ENCODE measurements around the gene NFYA. TPM values are rescaled to one million over a fixed set of nuclear protein-coding genes. Genes with fewer than 3 reads are reported as not detected.

NFYA gene
- total RNA-seq, 1 experiment from 2014 or later = 31.9 TPM

DNA sequence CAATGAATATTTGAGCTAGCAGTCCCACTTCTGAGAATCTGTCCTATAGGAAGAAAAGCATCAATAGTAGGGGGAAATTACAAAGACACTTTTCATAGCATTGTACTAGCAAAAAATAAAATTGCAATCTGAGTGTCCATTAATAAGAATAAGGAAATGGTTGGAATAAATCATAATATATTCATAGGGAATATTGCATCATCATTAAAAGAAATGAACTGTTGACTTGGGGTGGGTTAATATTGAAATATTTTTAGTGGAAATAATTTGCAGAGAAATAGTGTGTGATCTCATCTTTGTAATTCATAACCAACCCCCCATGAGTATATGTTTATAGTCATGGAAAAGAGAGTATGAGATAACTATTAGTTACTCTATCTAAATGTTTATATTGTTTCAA is 12.4 kb downstream of the NFYA start:
- Histone ChIP-seq H3K9me3 (ENCODE audit: insufficient read depth, low read depth) (no peaks in the 10 kb centered on the region), H3K79me2 (ENCODE audit: low read depth) (peaks cover 10% of the 10 kb centered on the region; the same call in 1 of the 2 replicates), H3K9me2 (ENCODE audit: insufficient read depth) (no peaks in the 10 kb centered on the region), H3K4me1 (replicated peaks; ENCODE audit: insufficient read depth) (no peaks in the 10 kb centered on the region), H3K27ac (no peak overlapping the region), H3K27me3 (ENCODE audit: insufficient read depth, low read depth) (no peaks in the 10 kb centered on the region), H3K4me3 (no peak overlapping the region), H3F3A (ENCODE audit: insufficient read depth, low read depth) (peaks cover 30% of the 10 kb centered on the region), H2AFZ (no peak overlapping the region), H4K20me1 (ENCODE audit: insufficient read depth) (peaks cover 45% of the 10 kb centered on the region), H3K4me2 (no peak overlapping the region), H3K36me3 (ENCODE audit: low read depth) (peaks cover 50% of the 10 kb centered on the region)
- intact Hi-C loops (cut with micrococcal nuclease; ENCODE audit: unreplicated experiment) = no loop called here
- BruUV-seq (replicated peaks) = no TSS peak
- DNase-seq = no peak
- CTCF ChIA-PET = no interaction called here
- TF ChIP-seq, protein P1, sequence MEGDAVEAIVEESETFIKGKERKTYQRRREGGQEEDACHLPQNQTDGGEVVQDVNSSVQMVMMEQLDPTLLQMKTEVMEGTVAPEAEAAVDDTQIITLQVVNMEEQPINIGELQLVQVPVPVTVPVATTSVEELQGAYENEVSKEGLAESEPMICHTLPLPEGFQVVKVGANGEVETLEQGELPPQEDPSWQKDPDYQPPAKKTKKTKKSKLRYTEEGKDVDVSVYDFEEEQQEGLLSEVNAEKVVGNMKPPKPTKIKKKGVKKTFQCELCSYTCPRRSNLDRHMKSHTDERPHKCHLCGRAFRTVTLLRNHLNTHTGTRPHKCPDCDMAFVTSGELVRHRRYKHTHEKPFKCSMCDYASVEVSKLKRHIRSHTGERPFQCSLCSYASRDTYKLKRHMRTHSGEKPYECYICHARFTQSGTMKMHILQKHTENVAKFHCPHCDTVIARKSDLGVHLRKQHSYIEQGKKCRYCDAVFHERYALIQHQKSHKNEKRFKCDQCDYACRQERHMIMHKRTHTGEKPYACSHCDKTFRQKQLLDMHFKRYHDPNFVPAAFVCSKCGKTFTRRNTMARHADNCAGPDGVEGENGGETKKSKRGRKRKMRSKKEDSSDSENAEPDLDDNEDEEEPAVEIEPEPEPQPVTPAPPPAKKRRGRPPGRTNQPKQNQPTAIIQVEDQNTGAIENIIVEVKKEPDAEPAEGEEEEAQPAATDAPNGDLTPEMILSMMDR (conservative IDR thresholded peaks at IDR 0.05) = no peak
- no peak for TF ChIP-seq EZH2 (IDR thresholded peaks at IDR 0.05; ENCODE audit: low read depth)
- POLR2A ChIA-PET (ENCODE audit: unreplicated experiment) = no interaction called here

DNA sequence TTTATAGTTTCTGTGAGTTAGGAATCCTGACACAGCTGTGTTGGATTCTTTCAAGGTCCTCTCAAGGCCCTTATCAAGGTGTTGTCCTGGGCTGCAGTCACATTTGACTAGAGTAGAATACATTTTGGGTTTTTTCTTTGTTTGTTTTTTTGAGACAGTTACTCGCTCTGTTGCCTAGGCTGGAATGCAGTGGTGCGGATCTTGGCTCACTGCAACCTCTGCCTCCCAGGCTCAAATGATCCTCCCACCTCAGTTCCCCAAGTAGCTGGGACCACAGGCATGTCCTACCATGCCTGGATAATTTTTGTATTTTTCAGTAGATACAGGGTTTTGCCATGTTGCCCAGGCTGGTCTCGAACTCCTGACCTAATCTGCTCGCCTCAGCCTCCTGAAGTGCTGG is 15.7 kb downstream of the NFYA start:
- no TSS peak for BruUV-seq (replicated peaks)
- H3K27me3 ChIP-seq (ENCODE audit: insufficient read depth, low read depth) = no peaks in the 10 kb centered on the region
- ChIA-PET CTCF (interaction anchor here (0.6 kb wide), 1 partner anchor 215 kb away, joined by 12 read pairs; no protein-coding TSS in a partner anchor), POLR2A (ENCODE audit: unreplicated experiment) (no interaction called here)
- no peak overlapping the region for H2AFZ ChIP-seq
- H3K36me3 ChIP-seq (ENCODE audit: low read depth) = peaks cover 55% of the 10 kb centered on the region
- no peak overlapping the region for H3K27ac ChIP-seq
- TF ChIP-seq, protein P1 (conservative IDR thresholded peaks at IDR 0.05) = no peak
- no peak for TF ChIP-seq EZH2 (IDR thresholded peaks at IDR 0.05; ENCODE audit: low read depth)
- no peak overlapping the region for H3K4me3 ChIP-seq
- intact Hi-C loops (cut with micrococcal nuclease; ENCODE audit: unreplicated experiment) = no loop called here
- no peaks in the 10 kb centered on the region for H3K4me1 ChIP-seq (replicated peaks; ENCODE audit: insufficient read depth)
- H3K9me3 ChIP-seq (ENCODE audit: insufficient read depth, low read depth) = no peaks in the 10 kb centered on the region
- no peaks in the 10 kb centered on the region for H3K9me2 ChIP-seq (ENCODE audit: insufficient read depth)
- DNase-seq = no peak
- H3K4me2 ChIP-seq = no peak overlapping the region
- peaks cover 26% of the 10 kb centered on the region for H4K20me1 ChIP-seq (ENCODE audit: insufficient read depth)
- peaks cover 27% of the 10 kb centered on the region for H3F3A ChIP-seq (ENCODE audit: insufficient read depth, low read depth)
- H3K79me2 ChIP-seq (ENCODE audit: low read depth) = no peaks in the 10 kb centered on the region

DNA sequence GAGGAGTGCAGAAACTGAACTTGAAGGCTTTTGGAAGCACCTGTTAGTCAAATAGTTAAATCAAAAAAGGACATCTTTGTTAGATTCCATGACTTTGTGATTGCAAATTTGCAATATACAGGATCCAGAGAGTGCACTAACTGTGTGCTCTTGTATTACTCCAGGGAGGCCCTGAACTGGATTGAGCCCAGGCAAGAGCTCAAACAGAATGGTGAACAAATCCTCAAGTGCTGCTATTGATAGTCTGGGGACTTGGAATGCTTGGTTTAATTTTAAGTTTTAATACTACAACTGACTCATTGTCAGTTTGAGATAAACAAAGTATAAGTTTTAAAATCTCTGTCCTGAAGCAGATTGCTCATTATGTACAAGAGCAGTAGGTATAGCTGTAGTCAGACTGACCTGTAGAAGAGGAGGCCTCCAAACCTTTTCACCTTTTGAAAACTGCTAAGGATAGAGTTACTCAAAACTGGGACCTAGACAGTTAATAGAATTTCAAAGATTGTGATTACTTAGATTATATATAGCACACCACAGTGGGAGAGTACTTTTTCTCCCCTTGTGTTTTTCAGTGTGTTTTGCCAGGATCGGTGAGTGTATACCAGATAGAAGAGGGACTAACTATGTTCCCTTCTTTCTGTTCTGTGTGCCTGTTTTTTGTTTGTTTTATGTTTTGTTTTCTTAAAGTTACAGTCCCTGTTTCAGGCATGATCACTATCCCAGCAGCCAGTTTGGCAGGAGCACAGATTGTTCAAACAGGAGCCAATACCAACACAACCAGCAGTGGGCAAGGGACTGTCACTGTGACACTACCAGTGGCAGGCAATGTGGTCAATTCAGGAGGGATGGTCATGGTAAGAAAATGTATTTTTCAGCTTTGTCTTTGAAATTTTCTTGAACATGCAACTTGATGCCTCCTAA is 18.3 kb downstream of the NFYA start:
- H3K27me3 ChIP-seq (ENCODE audit: insufficient read depth, low read depth) = no peaks in the 10 kb centered on the region
- H3K36me3 ChIP-seq (ENCODE audit: low read depth) = peaks cover 60% of the 10 kb centered on the region
- no peak overlapping the region for H3K4me3 ChIP-seq
- no TSS peak for BruUV-seq (replicated peaks)
- CTCF ChIA-PET = no interaction called here
- no peak for DNase-seq
- H3K79me2 ChIP-seq (ENCODE audit: low read depth) = no peaks in the 10 kb centered on the region
- H4K20me1 ChIP-seq (ENCODE audit: insufficient read depth) = peaks cover 20% of the 10 kb centered on the region
- no peaks in the 10 kb centered on the region for H3K4me1 ChIP-seq (replicated peaks; ENCODE audit: insufficient read depth)
- H3K4me2 ChIP-seq = no peak overlapping the region
- H3K9me3 ChIP-seq (ENCODE audit: insufficient read depth, low read depth) = no peaks in the 10 kb centered on the region
- peaks cover 15% of the 10 kb centered on the region for H3F3A ChIP-seq (ENCODE audit: insufficient read depth, low read depth)
- POLR2A ChIA-PET (ENCODE audit: unreplicated experiment) = no interaction called here
- TF ChIP-seq, protein P1 (conservative IDR thresholded peaks at IDR 0.05) = no peak
- no peak for TF ChIP-seq EZH2 (IDR thresholded peaks at IDR 0.05; ENCODE audit: low read depth)
- no peak overlapping the region for H3K27ac ChIP-seq
- intact Hi-C loops (cut with micrococcal nuclease; ENCODE audit: unreplicated experiment) = no loop called here
- H3K9me2 ChIP-seq (ENCODE audit: insufficient read depth) = no peaks in the 10 kb centered on the region
- H2AFZ ChIP-seq = no peak overlapping the region
